NCI-H460 (cell line): ENCODE data around the gene FAU. TPM values are rescaled to one million over a fixed set of nuclear protein-coding genes. Genes with fewer than 3 reads are reported as not detected.
A peak's percentile ranks its signal among the peaks of the same experiment; 100 is the strongest.

Experiments used
- DNase-seq: peaks from one replicate; pipeline ENCODE4 v3.0.0-alpha.2; 2016; ENCODE audit warnings: low read depth; ENCODE audit errors: extremely low read depth
- total RNA-seq: library from RNA; depleted of rRNA; stranded (reverse); fragments of >200 nt; shearing (Covaris generic); gene quantifications from 2 replicates; pipeline ENCODE4 v1.2.3, GENCODE V29; 2014

The FAU gene
- total RNA-seq, 1 experiment from 2014 or later, result 345 TPM

DNA sequence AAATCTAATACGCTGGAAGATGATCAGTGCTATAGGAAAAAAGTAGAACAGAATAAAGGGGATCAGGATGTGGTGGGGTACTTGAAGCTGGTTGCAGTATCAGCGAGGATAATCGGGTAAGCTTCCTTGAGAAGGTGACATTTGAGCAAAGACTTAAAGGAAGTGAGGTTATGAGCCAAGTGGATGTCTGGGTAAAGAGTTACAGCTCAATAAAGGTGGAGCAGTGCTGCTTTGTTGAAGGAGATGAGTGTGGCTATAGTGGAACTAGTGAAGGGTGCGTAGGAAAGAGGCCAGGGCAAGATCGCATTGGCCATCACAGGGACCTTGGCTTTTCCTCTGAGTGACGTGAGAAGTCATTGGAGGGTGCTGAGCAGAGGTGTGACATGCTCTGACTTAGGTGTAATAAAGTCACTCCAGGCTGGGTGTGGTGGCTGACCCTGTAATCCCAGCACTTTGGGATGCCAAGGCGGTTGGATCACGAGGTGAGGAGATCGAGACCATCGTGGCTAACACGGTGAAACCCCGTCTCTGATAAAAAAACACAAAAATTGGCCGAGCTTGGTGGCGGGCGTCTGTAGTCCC, 14.7 kb upstream of the FAU start:
- no peak for DNase-seq

DNA sequence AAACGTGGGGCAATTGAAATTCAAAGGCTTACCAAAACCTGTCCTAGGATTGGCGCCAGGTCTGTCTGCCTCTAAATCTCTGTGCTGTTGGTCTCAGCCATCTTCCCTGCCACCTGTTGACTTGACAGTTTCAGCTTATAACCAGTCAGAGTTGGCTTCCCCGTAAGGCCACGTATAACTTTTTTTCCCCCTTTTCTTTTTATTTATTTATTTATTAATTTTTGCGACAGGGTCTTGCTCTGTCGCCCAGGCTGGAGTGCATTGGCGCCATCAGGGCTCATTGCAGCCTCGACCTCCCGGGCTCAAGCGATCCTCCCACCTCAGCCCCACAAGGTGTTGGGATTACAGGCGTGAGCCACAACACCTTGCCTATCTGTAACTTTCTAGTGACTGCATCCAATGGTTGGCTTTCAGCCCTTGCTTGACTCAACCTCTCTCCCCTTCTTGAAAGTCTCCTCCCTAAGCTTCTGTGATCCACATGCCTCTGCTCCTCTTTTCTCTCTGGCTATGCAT, 13.8 kb upstream of the FAU start:
- no peak for DNase-seq

DNA sequence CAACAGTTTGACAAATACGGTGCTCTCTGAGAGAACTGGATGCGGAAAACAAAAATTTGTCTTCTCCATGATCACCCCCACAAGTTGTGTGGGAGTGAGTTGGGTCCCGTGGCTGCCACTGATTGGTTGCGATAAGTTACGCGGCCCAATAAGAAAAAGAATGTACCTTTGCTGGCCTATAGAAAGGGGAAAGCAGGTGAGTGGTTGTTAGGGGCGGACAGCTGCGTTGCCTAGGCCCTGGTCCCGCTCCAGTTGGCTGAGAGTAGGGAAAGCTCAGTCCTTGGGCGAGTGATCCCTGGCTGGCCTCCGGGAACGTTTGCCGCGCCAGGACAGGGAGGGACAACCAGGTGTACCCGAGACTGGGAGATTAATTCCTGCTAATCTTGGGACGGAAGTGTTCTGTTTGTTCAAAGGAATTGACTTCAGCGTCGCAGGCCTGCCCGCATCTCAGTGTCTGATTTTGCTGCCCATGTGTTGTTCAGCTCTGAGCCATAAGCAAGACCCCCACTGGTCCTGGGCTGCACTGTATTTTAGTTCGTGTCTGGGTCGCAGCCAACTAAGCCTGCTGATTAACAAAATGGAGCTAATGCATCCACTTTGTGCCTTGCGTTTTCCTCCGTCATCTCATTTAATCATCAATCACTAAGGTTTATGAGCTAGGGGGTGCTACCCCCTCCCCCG, 13.2 kb upstream of the FAU start:
- DNase-seq, result peak; percentile 91

DNA sequence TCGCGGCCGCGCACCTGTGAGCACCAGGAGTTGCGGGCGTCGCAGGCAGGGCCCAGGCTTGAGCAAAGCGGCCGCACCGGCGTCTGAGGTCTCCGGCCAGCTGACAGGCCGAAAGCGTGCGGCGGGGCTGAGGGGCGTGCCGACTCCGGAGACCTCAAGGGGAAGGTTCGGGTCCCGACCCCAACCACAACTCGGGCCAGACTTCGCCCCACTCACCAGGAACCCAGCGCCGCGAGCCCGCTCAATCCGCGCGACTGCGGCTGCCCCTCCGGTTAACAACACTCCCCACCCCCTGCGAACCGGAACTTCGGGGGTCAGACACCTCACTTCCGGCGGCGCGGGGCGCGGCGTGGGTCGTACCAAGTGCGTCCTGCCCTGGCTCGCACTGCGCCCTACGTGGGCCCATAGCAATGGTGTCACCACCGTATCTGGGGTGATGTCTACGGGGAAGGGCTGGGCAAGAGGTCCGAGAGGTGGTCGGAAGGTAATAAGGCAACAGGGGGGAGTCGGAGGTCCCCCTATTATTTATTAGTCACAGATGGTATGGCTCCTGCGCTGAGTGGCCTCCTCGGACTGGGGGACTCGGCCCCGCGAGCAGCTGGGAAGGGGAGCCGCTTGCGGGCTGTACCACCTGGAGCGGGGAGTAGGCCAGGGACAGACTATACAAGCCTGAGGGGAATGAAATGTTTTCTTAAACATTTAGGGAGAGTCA, 12.5 kb upstream of the FAU start, which contains the start of gene SYVN1:
Gene SYVN1 (minus strand): TSS at position 280 of the 712 bp plus-strand sequence. CDS start 918 bp downstream, outside the sequence.
- peak; percentile 76 for DNase-seq

DNA sequence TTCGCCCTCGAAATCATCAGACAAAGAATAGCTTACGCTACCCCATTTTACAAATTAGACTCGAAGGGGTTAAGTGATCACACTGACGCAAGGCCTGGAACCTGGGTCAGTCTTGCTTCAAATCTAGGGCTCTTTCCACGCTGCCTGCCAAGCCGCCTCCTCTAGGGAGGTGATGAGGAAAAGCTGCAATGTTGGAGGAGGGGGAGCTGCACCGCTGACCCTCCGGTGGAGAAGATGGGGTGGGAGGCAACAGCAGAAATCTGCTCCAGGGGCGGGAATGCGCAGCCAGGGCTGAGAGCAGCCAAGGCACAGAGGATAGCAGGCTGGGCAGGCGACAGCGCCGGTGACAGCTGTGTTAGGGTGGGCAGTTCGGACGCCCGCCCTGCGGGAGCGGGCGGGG, 11.8 kb upstream of the FAU start:
- no peak for DNase-seq

DNA sequence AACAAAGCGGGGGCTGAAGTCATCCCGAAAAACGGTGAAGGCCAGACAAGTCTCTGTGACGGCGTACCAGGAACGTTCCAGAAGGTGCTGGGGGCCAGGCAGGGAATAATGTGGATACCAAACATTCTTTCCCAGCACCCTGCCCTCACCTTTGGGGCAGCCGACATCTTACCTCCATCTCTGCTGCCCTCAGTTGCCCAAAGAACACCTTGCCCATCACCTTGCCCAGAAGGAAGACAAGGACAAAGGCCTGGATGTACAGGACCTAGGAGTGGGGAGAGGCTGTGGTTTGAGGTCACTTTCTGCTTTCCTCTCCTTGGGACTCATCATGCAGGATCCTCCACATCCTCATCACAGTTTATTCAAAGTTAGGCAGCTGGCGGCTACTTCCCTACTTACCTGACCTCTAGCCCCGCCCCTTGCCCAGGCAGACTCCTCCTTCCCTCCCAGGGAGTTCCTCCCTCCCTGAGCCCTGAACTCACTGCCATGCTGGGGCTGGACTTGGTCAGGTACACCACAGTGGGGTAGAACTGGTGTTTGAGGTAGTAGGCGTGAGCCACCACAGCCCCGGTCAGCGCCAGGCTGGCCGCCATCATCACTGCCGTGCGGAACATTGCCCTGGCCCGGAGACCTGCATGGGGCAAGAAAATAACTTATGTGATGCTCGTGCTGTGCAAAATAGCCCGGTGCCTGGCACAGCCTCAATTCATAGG, 11.2 kb upstream of the FAU start:
- DNase-seq, result no peak

DNA sequence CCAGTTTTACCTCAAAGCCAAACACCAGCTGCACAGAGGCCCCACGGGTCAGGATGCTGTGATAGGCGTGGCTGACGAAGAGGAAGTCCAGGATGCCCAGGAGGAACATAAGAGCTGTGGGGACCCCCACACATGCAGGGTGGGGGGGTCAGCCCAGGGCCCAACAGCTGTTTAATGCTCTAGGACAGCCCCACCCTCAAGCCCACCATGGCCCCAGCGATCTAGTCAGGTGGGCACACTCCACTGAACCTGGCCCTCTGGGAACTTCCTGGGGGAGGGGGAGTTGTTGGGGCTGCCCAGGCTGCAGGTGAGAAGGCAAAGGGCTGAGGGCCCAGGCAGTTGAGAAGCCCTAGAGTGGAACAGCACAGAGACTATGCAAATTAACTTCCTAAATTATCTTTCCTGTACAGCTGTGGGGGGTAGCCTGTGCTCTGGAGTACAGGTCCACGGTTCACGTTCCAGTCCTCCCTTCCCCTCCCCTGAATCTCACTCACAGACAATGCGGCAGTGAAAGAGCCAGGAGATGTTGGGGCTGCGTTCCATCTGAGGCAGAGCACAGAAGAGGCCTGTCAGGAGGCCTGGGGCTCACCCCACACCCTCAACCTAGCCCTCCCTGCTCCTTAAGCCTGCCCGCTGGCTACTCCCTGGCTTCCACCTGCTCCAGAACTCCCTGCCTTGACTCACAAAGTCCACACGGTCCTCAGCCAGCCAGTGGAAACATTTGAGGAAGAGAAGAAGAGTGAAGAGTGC, 10.5 kb upstream of the FAU start:
- no peak for DNase-seq

DNA sequence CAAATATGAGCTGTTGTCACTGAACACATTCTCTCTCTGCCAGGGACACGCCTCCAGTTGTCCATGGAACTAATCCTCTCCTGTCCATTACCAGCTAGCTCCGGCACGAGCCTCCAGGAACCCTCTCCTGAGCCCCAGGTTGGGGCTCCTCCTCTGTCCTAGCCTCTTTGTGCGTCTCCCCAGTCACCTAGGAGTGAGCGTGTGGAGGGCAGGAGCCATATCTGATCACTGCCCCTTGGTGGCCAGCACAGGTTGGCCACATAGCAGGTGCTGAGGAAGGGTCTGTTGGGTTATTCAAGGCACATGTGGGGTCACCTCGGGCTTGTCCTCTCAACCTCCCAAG, 9.9 kb upstream of the FAU start:
- no peak for DNase-seq

DNA sequence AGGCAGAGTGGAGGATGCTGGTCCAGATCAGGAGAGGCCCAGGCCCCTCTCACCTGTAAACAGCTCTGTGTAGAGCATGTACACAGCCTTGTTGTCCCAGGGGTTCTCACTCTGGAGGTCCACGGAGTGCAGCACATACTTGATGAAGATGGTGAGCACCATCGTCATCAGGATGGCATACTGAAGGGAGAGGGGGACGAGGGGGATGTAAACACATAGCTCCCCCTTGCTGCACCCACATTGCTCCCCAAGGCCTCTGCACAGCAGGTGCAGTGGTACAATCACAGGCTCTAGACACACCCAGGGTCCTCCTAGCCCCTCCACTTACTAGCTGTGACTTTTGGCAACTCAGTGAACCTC, 9.5 kb upstream of the FAU start:
- no peak for DNase-seq

DNA sequence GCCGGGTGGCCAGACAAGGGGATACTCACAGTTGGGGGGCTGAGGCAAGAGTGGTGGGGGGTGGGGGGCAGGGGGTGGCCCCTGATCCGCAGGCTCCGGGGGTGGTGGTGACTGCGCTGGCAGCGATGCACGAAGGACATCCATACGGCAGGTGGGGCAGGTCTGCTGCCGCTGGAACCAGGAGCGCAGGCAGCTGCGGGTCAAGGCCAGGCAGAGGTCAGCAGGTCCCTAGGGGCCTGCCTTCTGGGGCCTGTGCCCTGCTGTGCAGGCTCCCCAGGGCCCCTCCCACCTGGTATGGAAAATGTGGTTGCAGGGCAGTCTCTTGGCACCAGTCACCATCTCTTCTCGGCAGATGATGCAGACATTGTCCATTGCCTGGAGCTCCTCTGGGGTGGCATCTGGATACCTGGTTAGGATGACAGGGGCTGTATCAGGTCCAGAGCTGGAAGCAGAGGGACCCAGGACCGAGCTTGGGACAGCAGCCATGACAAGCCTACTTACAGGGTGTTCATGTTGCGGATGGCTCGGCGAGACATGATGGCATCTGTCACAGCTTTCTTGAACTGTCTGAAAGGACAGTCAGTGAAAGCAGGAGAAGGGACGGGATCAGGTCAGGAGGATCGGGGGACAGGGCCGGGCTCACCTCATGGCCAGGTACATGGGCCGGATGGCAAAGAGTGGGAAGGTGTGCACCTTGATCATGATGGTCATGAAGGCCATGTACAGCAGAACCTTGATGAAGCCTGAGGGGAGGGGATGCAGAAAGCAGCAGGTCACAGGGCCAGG, 8.9 kb upstream of the FAU start:
- no peak for DNase-seq

DNA sequence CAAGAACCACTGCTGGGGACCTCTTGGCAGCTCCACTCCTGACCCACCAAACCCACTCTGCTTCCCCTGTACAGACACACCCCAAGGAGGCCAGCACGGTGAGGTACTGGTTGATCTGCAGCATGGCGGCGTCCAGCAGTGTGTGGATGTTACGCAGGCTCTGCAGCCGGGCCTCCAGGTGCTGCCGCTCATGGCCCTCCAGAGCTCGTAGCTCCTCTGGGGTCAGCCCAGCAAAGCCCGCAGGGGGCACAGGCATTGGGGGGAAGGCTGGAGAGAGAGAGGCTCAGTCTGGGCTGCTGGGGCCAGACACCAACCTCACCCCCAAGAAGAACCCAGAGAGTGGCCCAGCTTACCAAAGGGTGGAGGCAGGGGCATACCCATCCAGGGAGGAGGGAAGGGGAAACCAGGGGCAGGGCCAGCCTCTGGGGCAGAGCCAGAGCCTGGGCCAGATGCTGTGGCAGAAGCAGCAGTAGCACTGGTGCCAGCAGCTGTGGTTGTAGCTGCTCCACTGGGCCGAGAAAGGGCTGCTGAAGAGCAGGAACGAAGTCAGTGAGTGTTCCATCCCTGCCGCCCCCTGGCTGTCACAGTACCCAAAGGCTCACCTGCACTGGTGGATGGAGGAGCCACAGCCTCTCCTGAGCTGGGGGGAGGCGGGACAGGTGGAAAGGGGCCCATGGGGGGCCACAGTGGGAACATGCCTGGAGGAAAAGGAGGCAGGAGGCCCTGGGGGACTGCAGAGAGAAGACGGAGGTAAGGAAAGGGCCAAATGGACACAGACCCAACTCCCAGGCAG, 7.9 kb upstream of the FAU start:
- no peak for DNase-seq

DNA sequence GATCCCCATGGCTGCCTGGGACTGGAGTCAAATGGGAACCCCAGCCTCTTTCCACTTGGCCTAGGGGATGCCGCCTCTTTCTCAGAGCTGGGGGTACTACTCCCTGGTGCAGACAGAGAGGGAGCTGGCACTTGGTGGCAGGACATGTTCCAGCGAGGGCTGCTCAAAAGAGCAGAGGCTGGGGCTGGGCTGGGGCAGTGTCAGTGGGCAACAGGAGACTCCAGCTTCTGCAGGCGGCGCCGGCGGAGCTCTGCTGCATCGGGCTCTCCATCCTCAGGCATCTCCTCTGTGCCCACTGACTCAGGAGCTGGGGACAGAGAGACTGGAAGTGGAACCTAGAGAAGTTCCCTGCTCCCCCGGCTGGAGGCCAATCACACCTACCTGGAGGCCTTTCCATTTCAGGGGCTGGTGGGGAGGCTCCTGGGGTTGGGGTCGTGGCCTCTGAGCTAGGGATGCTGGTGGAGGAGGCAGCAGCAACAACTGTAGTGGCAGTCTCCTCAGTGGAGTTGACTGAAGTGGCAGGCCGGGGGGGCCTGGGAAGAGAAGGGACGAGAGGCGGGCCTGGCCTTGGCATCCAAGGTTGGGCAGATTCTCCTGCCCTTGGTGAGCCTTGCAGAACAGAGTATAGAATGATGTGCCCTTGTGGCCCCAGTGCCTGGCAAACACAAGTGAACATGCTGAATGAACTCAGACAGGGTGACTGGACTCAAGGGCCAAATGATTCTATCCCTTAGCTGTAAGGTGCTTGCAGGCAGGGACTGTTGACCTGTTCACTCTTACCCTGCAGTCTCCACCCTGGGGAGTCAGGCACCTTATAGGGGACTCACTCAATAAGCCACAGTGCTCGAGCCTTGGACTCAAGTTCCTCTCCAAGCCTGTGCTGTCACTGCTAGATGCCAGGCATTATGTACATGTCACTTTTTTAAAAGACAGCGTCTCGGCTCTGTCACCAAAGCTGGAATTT, 6.5 kb upstream of the FAU start:
- no peak for DNase-seq

DNA sequence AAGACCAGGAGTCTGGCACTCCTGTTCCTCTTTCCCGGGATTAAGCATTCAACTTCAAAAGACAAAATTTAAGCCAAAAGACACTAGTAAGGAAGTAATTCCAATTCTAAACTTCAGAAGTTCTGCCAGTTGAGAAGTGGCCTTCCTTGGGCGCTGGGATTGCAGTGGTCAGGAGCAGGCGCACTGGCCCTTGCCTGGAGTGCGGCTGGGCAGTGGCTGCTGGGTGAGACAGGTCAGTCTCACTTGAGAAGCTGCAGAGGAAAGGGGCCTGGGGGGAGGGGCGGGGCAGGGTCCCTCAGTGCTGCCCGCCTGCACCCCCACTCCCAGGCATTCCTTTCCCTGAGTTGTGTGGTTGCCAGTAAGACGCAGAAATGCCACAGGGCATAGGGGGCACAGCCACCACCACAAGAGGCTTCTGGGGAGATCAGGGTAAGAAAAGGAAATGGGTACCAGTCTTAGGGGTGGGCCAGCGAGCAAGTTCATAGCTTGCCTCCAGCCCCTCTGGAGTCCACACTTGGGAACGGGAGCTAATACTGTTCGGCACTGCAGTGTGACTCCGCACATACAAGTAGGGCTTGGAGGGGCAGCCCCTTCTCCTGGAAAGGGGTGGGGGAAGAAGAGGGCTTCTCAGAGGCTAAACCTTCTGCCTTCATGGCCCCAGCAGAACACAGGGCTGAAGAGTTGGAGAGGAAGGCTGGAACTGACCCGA, 5.7 kb upstream of the FAU start:
- no peak for DNase-seq

DNA sequence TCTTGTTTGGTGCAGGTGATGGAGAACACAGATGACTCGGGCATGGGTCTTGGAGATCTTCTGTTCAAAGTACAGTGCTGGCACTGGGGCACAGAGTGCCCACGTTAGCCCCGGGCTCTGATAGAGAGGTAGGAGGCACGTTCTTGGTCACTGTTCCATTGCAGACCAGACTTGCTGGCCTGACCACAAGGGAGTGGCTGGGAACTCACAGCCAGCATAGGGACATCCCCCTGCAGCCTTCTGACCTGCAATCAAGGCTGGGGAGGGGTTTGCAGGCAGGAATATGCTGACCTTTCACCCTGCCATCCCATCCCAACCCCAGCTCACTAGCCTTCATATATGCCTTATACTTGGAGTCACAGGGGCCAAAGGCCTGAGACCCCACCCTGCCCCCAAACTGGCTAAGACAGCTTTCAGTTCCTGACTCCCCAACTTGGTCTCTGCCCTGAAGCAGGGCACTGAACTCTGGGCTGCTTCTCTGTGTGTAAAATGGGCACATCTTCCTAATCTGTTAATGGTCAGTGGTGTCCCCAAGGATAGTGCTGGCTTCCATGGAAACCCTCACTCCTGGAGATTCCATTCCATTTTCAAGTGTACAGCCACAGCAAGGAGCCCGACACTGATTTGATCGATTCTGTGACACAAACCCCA, 4.8 kb upstream of the FAU start:
- no peak for DNase-seq

DNA sequence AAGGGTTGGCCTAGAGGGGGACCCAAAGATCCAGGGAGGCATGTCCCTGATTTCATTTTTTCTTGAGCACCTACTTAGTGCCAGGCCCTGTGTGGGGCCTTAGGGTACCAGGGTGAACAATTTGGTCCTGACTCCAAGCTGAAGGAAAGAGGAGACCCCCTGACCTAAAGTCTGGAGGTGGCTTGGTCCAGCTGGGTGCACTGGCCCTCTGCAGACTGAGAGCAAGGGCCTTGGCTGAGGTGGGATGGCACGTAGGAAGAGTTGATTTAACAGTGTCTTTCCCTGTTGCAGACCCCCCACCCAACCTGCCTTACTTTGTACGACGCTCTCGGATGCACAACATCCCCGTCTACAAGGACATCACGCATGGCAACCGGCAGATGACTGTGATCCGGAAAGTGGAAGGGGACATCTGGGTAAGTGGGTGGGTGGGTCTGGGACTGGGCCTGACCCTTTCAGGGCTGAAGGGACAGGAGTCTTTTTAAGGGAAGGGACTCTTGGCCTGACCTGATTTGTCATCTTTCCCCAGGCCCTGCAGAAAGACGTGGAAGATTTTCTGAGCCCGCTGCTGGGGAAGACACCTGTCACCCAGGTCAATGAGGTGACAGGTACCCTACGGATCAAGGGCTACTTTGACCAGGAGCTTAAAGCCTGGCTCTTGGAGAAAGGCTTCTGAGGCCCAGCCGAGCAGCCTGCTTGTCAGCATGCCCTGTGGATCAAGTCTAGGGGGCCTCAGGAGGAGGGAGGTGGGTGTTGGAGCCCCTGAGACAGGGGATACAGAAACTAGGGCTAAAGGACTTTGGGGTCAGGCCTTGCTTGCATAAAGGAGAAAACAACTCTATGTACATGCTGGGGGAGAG, 3.5 kb upstream of the FAU start:
- DNase-seq, result no peak
